Measurements from ENCODE around the gene HAPLN2. TPM values are rescaled to one million over a fixed set of nuclear protein-coding genes. Genes with fewer than 3 reads are reported as not detected.

HAPLN2 gene
- total RNA-seq, 1 donor from 2014 or later = not detected

DNA sequence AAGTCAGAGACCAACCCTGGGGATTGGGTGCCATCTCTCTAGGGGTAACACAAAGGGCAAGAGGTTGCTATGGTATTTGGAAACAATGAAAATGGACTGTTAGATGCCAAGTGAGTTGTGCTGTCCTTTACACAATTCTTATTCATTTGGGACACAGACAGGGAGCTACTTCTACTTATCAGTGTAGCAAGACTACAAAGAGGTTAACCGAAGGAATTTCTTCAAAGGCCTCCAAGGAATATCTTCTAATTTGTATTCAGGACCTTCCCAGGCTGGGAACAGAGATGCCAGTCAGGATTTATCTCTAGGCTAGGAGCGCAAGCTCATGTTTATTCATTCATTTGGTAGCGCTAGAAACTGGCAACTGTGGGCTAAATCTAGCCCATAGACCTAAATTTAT, 25.0 kb upstream of the HAPLN2 start:
- peaks cover 5% of the 10 kb centered on the region for H3K27me3 Mint-ChIP-seq (ENCODE audit: insufficient read depth, low read depth)
- peaks cover 28% of the 10 kb centered on the region for H3K4me1 Mint-ChIP-seq
- Histone ChIP-seq H3K4me3 (no peak overlapping the region), H4K20me1 (ENCODE audit: low read depth) (no peaks in the 10 kb centered on the region), H2AFZ (replicated peaks) (no peak overlapping the region), H3K79me2 (ENCODE audit: low read depth) (peaks cover 11% of the 10 kb centered on the region), H3K9me3 (ENCODE audit: low read depth) (no peaks in the 10 kb centered on the region), H3F3A (ENCODE audit: low read depth) (peaks cover 39% of the 10 kb centered on the region), H3K4me2 (no peak overlapping the region), H3K27me3 (no peaks in the 10 kb centered on the region), H3K9ac (no peak overlapping the region), H3K36me3 (no peaks in the 10 kb centered on the region), H3K27ac (no peak overlapping the region), H3K4me1 (peaks cover 5% of the 10 kb centered on the region)
- peak overlapping the region; percentile 74 for H3K27ac Mint-ChIP-seq
- no peak for DNase-seq (ENCODE audit: low spot score)
- peak overlapping the region; percentile 11 for H3K4me3 Mint-ChIP-seq
- H3K36me3 Mint-ChIP-seq = peaks cover 13% of the 10 kb centered on the region
- TF ChIP-seq EZH2 (IDR thresholded peaks at IDR 0.05) = no peak
- TF ChIP-seq, protein P1, sequence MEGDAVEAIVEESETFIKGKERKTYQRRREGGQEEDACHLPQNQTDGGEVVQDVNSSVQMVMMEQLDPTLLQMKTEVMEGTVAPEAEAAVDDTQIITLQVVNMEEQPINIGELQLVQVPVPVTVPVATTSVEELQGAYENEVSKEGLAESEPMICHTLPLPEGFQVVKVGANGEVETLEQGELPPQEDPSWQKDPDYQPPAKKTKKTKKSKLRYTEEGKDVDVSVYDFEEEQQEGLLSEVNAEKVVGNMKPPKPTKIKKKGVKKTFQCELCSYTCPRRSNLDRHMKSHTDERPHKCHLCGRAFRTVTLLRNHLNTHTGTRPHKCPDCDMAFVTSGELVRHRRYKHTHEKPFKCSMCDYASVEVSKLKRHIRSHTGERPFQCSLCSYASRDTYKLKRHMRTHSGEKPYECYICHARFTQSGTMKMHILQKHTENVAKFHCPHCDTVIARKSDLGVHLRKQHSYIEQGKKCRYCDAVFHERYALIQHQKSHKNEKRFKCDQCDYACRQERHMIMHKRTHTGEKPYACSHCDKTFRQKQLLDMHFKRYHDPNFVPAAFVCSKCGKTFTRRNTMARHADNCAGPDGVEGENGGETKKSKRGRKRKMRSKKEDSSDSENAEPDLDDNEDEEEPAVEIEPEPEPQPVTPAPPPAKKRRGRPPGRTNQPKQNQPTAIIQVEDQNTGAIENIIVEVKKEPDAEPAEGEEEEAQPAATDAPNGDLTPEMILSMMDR (IDR thresholded peaks at IDR 0.05) = no peak
- no peak for TF ChIP-seq EZH2phosphoT487 (IDR thresholded peaks at IDR 0.05)
- no peaks in the 10 kb centered on the region for H3K9me3 Mint-ChIP-seq

- no peak overlapping the region for H3K27ac Mint-ChIP-seq
- H3K9ac ChIP-seq = no peak overlapping the region
- H3K9me3 Mint-ChIP-seq = no peaks in the 10 kb centered on the region
- TF ChIP-seq EZH2 (IDR thresholded peaks at IDR 0.05) = no peak
- TF ChIP-seq EZH2phosphoT487 (IDR thresholded peaks at IDR 0.05) = no peak
- TF ChIP-seq, protein P1 (IDR thresholded peaks at IDR 0.05) = no peak
- peaks cover 39% of the 10 kb centered on the region for H3F3A ChIP-seq (ENCODE audit: low read depth)
- DNase-seq (ENCODE audit: low spot score) = no peak
- H3K4me3 Mint-ChIP-seq = peak overlapping the region; percentile 13
- H3K36me3 ChIP-seq = no peaks in the 10 kb centered on the region
- no peak overlapping the region for H3K4me3 ChIP-seq
- peaks cover 28% of the 10 kb centered on the region for H3K4me1 Mint-ChIP-seq
- peaks cover 5% of the 10 kb centered on the region for H3K27me3 Mint-ChIP-seq (ENCODE audit: insufficient read depth, low read depth)
- H4K20me1 ChIP-seq (ENCODE audit: low read depth) = no peaks in the 10 kb centered on the region
- no peaks in the 10 kb centered on the region for H3K9me3 ChIP-seq (ENCODE audit: low read depth)
- H3K27me3 ChIP-seq = no peaks in the 10 kb centered on the region
- peaks cover 19% of the 10 kb centered on the region for H3K79me2 ChIP-seq (ENCODE audit: low read depth)
- H2AFZ ChIP-seq (replicated peaks) = no peak overlapping the region
- peaks cover 13% of the 10 kb centered on the region for H3K36me3 Mint-ChIP-seq
- no peak overlapping the region for H3K27ac ChIP-seq
- H3K4me2 ChIP-seq = no peak overlapping the region
- H3K4me1 ChIP-seq = peaks cover 5% of the 10 kb centered on the region
Measured at GRCh38 chr1:156595016-156595415, 24.2 kb upstream of the HAPLN2 start.

- H3K4me3 Mint-ChIP-seq = no peak overlapping the region
- Histone ChIP-seq H3K9ac (no peak overlapping the region), H3F3A (ENCODE audit: low read depth) (peaks cover 36% of the 10 kb centered on the region), H3K79me2 (ENCODE audit: low read depth) (peaks cover 32% of the 10 kb centered on the region), H3K27me3 (no peaks in the 10 kb centered on the region), H3K4me1 (peaks cover 11% of the 10 kb centered on the region), H3K4me3 (no peak overlapping the region), H4K20me1 (ENCODE audit: low read depth) (no peaks in the 10 kb centered on the region), H3K36me3 (no peaks in the 10 kb centered on the region), H2AFZ (replicated peaks) (no peak overlapping the region), H3K27ac (no peak overlapping the region), H3K4me2 (no peak overlapping the region), H3K9me3 (ENCODE audit: low read depth) (no peaks in the 10 kb centered on the region)
- DNase-seq (ENCODE audit: low spot score) = no peak
- no peak overlapping the region for H3K27ac Mint-ChIP-seq
- H3K36me3 Mint-ChIP-seq = peaks cover 13% of the 10 kb centered on the region
- H3K9me3 Mint-ChIP-seq = no peaks in the 10 kb centered on the region
- TF ChIP-seq EZH2 (IDR thresholded peaks at IDR 0.05) = no peak
- TF ChIP-seq, protein P1 (IDR thresholded peaks at IDR 0.05) = no peak
- no peak for TF ChIP-seq EZH2phosphoT487 (IDR thresholded peaks at IDR 0.05)
- peaks cover 2% of the 10 kb centered on the region for H3K27me3 Mint-ChIP-seq (ENCODE audit: insufficient read depth, low read depth)
- peaks cover 31% of the 10 kb centered on the region for H3K4me1 Mint-ChIP-seq
Measured at GRCh38 chr1:156596426-156596825, 22.8 kb upstream of the HAPLN2 start.

Measured in neural progenitor cell (in vitro differentiated cells).